Left forelimb (tissue), 1 donor: Measurements from ENCODE around the gene ZNF618.
A peak's percentile ranks its signal among the peaks of the same experiment; 100 is the strongest.

ENCODE experiments used
- DNase-seq: peaks from one replicate; pipeline ENCODE4 v3.0.0-alpha.2; 2018; ENCODE audit warnings: low spot score

ZNF618 gene

GRCh38 chr9:113876151-113876992 is at the start of gene ZNF618:
Gene ZNF618 (plus strand): TSS chr9:113876309. CDS start chr9:113876381, 72 bp downstream.
- DNase-seq = peak; percentile 80

- DNase-seq = no peak
These were observed 47.9 kb upstream of the ZNF618 start for GRCh38 chr9:113828221-113828620.

GRCh38 chr9:113837334-113837733 is 38.8 kb upstream of the ZNF618 start:
- no peak for DNase-seq

- DNase-seq = no peak
These were observed 34.0 kb upstream of the ZNF618 start for GRCh38 chr9:113842086-113842485.

- DNase-seq = no peak
These were observed 31.6 kb upstream of the ZNF618 start for GRCh38 chr9:113844466-113844865.

GRCh38 chr9:113851359-113851758 is 24.8 kb upstream of the ZNF618 start:
- DNase-seq = no peak

- no peak for DNase-seq
These were observed 24.2 kb upstream of the ZNF618 start for GRCh38 chr9:113851873-113852272.

- no peak for DNase-seq
These were observed 22.8 kb upstream of the ZNF618 start for GRCh38 chr9:113853333-113853732.

GRCh38 chr9:113854310-113854709 is 21.8 kb upstream of the ZNF618 start:
- DNase-seq = no peak

- no peak for DNase-seq
These were observed 18.2 kb upstream of the ZNF618 start for GRCh38 chr9:113857875-113858274.

GRCh38 chr9:113858282-113858681 is 17.8 kb upstream of the ZNF618 start:
- no peak for DNase-seq

GRCh38 chr9:113863345-113863744 is 12.8 kb upstream of the ZNF618 start:
- no peak for DNase-seq

- no peak for DNase-seq
These were observed 7.6 kb upstream of the ZNF618 start for GRCh38 chr9:113868501-113868900.

- DNase-seq = no peak
These were observed 3.5 kb upstream of the ZNF618 start for GRCh38 chr9:113872485-113873143.

GRCh38 chr9:113873446-113873845 is 2.7 kb upstream of the ZNF618 start:
- DNase-seq = no peak

GRCh38 chr9:113873926-113874325 is 2.2 kb upstream of the ZNF618 start:
- DNase-seq = no peak

- DNase-seq = no peak
These were observed 504 bp upstream of the ZNF618 start for GRCh38 chr9:113875459-113876150.

- DNase-seq = no peak
These were observed 872 bp downstream of the ZNF618 start for GRCh38 chr9:113876993-113877368.

- no peak for DNase-seq
These were observed 3.2 kb downstream of the ZNF618 start for GRCh38 chr9:113879318-113879717.

GRCh38 chr9:113879911-113880310 is 3.8 kb downstream of the ZNF618 start:
- no peak for DNase-seq

GRCh38 chr9:113882181-113882580 is 6.1 kb downstream of the ZNF618 start:
- DNase-seq = no peak

GRCh38 chr9:113882636-113883164 is 6.6 kb downstream of the ZNF618 start:
- DNase-seq = no peak
